ENCODE data around the gene RSBN1. TPM values are rescaled to one million over a fixed set of nuclear protein-coding genes. Genes with fewer than 3 reads are reported as not detected.

The RSBN1 gene
- total RNA-seq, 1 donor from 2014 or later, result 40.1 TPM

- H3K9ac ChIP-seq, result no peak overlapping the region
- no peak overlapping the region for H3K4me3 ChIP-seq
- no peak overlapping the region for H3K4me2 ChIP-seq
- no peaks in the 10 kb centered on the region for H4K20me1 ChIP-seq (ENCODE audit: low read depth)
- no peaks in the 10 kb centered on the region for H3K36me3 Mint-ChIP-seq
- no peaks in the 10 kb centered on the region for H3K9me3 ChIP-seq (ENCODE audit: low read depth)
- no peaks in the 10 kb centered on the region for H3K4me1 ChIP-seq
- H3F3A ChIP-seq (ENCODE audit: low read depth), result no peaks in the 10 kb centered on the region
- no peaks in the 10 kb centered on the region for H3K4me1 Mint-ChIP-seq
- H3K79me2 ChIP-seq (ENCODE audit: low read depth), result no peaks in the 10 kb centered on the region
- H3K9me3 Mint-ChIP-seq, result no peaks in the 10 kb centered on the region
- peaks cover 2% of the 10 kb centered on the region for H3K27me3 Mint-ChIP-seq (ENCODE audit: insufficient read depth, low read depth)
- TF ChIP-seq EZH2 (IDR thresholded peaks at IDR 0.05) (no peak), CTCF (IDR thresholded peaks at IDR 0.05) (no peak), EZH2phosphoT487 (IDR thresholded peaks at IDR 0.05) (no peak)
- no peaks in the 10 kb centered on the region for H3K27me3 ChIP-seq
- DNase-seq (ENCODE audit: low spot score), result no peak
- no peak overlapping the region for H2AFZ ChIP-seq (replicated peaks)
- no peak overlapping the region for H3K27ac Mint-ChIP-seq
- no peaks in the 10 kb centered on the region for H3K36me3 ChIP-seq
- H3K27ac ChIP-seq, result no peak overlapping the region
- H3K4me3 Mint-ChIP-seq, result no peak overlapping the region
Measured at GRCh38 chr1:113830039-113830438, 17.8 kb upstream of the RSBN1 start.

DNA sequence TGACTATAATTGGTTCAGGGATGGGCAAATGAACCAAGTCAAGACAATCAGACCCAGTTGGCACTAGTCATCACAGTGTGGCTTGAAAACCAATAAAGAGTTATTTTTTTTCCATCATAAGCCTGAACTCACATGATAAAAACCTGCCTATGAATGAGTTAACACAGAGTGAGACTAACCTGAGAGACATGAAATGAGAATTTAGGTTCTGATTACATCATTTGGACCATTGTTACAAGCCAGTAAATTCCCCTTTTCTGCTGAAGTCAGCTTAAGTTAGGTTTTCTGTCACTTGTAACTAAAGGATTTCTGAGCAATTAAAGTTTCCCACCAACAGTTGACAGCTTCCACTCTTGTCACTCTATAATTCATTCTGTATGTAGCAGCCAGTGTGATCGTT is 9.6 kb upstream of the RSBN1 start:
- Histone ChIP-seq H2AFZ (replicated peaks) (peak overlapping the region; percentile 20), H3F3A (ENCODE audit: low read depth) (no peaks in the 10 kb centered on the region), H3K27me3 (no peaks in the 10 kb centered on the region), H4K20me1 (ENCODE audit: low read depth) (no peaks in the 10 kb centered on the region), H3K36me3 (no peaks in the 10 kb centered on the region), H3K4me2 (no peak overlapping the region), H3K27ac (no peak overlapping the region), H3K4me1 (no peaks in the 10 kb centered on the region), H3K4me3 (no peak overlapping the region), H3K9ac (no peak overlapping the region), H3K79me2 (ENCODE audit: low read depth) (no peaks in the 10 kb centered on the region), H3K9me3 (ENCODE audit: low read depth) (no peaks in the 10 kb centered on the region)
- TF ChIP-seq EZH2phosphoT487 (IDR thresholded peaks at IDR 0.05) (no peak), EZH2 (IDR thresholded peaks at IDR 0.05) (no peak), CTCF (IDR thresholded peaks at IDR 0.05) (no peak)
- Mint-ChIP-seq H3K27ac (no peak overlapping the region), H3K36me3 (no peaks in the 10 kb centered on the region), H3K4me3 (no peak overlapping the region), H3K4me1 (no peaks in the 10 kb centered on the region), H3K27me3 (ENCODE audit: insufficient read depth, low read depth) (no peaks in the 10 kb centered on the region), H3K9me3 (no peaks in the 10 kb centered on the region)
- no peak for DNase-seq (ENCODE audit: low spot score)

DNA sequence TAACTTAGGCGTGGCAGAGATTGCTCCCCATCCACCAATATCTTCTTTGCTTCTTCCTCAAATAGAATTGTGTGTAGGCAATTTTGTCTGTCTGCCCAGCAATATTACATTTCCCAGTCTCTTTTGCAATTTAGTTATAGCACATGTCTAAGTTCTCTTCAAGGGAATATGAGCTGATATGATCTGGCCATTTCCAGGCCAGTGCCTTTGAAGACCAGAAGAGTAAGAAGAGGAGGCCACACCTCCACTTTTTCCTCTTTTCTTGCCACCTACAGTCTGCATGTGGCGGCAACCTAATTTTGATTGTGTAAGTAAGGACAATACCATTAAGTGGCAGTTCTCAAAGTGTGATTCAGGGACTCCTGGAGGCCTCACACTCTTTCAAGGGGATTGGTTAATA is 6.3 kb upstream of the RSBN1 start:
- no peaks in the 10 kb centered on the region for H3K79me2 ChIP-seq (ENCODE audit: low read depth)
- no peaks in the 10 kb centered on the region for H3K9me3 ChIP-seq (ENCODE audit: low read depth)
- H3K27ac Mint-ChIP-seq, result no peak overlapping the region
- no peaks in the 10 kb centered on the region for H3K27me3 Mint-ChIP-seq (ENCODE audit: insufficient read depth, low read depth)
- H3K9me3 Mint-ChIP-seq, result no peaks in the 10 kb centered on the region
- H3K36me3 Mint-ChIP-seq, result no peaks in the 10 kb centered on the region
- H4K20me1 ChIP-seq (ENCODE audit: low read depth), result no peaks in the 10 kb centered on the region
- no peaks in the 10 kb centered on the region for H3F3A ChIP-seq (ENCODE audit: low read depth)
- no peaks in the 10 kb centered on the region for H3K4me1 Mint-ChIP-seq
- H3K27me3 ChIP-seq, result no peaks in the 10 kb centered on the region
- no peak overlapping the region for H3K4me3 ChIP-seq
- no peak overlapping the region for H3K9ac ChIP-seq
- H3K4me1 ChIP-seq, result no peaks in the 10 kb centered on the region
- H3K36me3 ChIP-seq, result no peaks in the 10 kb centered on the region
- H3K27ac ChIP-seq, result no peak overlapping the region
- TF ChIP-seq EZH2 (IDR thresholded peaks at IDR 0.05) (no peak), EZH2phosphoT487 (IDR thresholded peaks at IDR 0.05) (no peak), CTCF (IDR thresholded peaks at IDR 0.05) (no peak)
- no peak for DNase-seq (ENCODE audit: low spot score)
- no peak overlapping the region for H3K4me2 ChIP-seq
- H3K4me3 Mint-ChIP-seq, result no peak overlapping the region
- peak overlapping the region; percentile 8 for H2AFZ ChIP-seq (replicated peaks)

Data from neural progenitor cell (in vitro differentiated cells).